Tibial artery (tissue), 4 donors: Measurements from ENCODE around the gene SUGCT.

Source experiments
- DNase-seq, 2 donors: peaks; one replicate each; pipeline ENCODE4 v3.0.0-alpha.2; 2019
- H3K27ac ChIP-seq, 2 donors: fragments of 200-600 bp; sonication (generic) in 1 of 2; 1 replicate in 1 of 2; 2 replicates in 1 of 2; pipeline ENCODE4 v1.5.1; 2018 to 2019; ENCODE audit warnings: mild to moderate bottlenecking in 1 of 2
- H3K27me3 ChIP-seq, 2 donors: fragments of 200-600 bp; sonication (generic) in 1 of 2; one replicate each; pipeline versions ENCODE4 v1.5.1 to v1.6.0; 2016 to 2019
- H3K36me3 ChIP-seq, 3 donors: fragments of 200-600 bp; sonication (generic) in 2 of 3; one replicate each; pipeline ENCODE4 v1.5.1; 2016 to 2019; ENCODE audit warnings: mild to moderate bottlenecking in 2 of 3
- H3K4me1 ChIP-seq, 4 donors: fragments of 200-600 bp; sonication (generic) in 2 of 4; 1 replicate in 3 of 4; 2 replicates in 1 of 4; pipeline ENCODE4 v1.5.1; 2016 to 2019
- H3K4me3 ChIP-seq, 2 donors: fragments of 200-600 bp; sonication (generic) in 1 of 2; 1 replicate in 1 of 2; 2 replicates in 1 of 2; pipeline ENCODE4 v1.5.1; 2018 to 2019; ENCODE audit warnings: mild to moderate bottlenecking in 2 of 2
- H3K9me3 ChIP-seq, 3 donors: fragments of 200-600 bp; sonication (generic) in 1 of 3; one replicate each; pipeline ENCODE4 v1.5.1; 2016 to 2019
- CTCF ChIP-seq, 2 experiments: fragments of 200-600 bp in 1 of 2; fragments of 450-650 bp in 1 of 2; IDR thresholded peaks; one replicate each; pipeline ENCODE4 v1.5.1; 2017 to 2019; ENCODE audit warnings: antibody characterized with exemption in 2 of 2, mild to moderate bottlenecking in 1 of 2, moderate library complexity in 1 of 2
- intact Hi-C: fragments of 100-400 bp; cut with DNase I; formaldehyde crosslinking; loops from one replicate; pipeline ENCODE4 v1.15.0; 2023; ENCODE audit warnings: low total_unique reads

SUGCT gene

GRCh38 chr7:40299097-40299496 is 164.3 kb downstream of the SUGCT start:
- no peak overlapping the region for H3K27ac ChIP-seq
- intact Hi-C loops: no loop called here
- no peak overlapping the region for H3K4me3 ChIP-seq
- DNase-seq: no peak
- H3K36me3 ChIP-seq: no peaks in the 10 kb centered on the region
- TF ChIP-seq CTCF (IDR thresholded peaks at IDR 0.05): no peak
- H3K9me3 ChIP-seq: no peaks in the 10 kb centered on the region
- peaks cover 0 to 30% (median 0%) of the 10 kb centered on the region in 4 donors for H3K4me1 ChIP-seq
- H3K27me3 ChIP-seq: no peaks in the 10 kb centered on the region

- no peak for DNase-seq
- Histone ChIP-seq H3K4me1 (peaks cover 0 to 30% (median 0%) of the 10 kb centered on the region in 4 donors), H3K9me3 (no peaks in the 10 kb centered on the region), H3K27me3 (no peaks in the 10 kb centered on the region), H3K36me3 (no peaks in the 10 kb centered on the region), H3K4me3 (no peak overlapping the region), H3K27ac (no peak overlapping the region)
- TF ChIP-seq CTCF (IDR thresholded peaks at IDR 0.05): no peak
- intact Hi-C loops: no loop called here
These were observed 165.4 kb downstream of the SUGCT start for GRCh38 chr7:40300146-40300670.

GRCh38 chr7:40301486-40302068 is 166.8 kb downstream of the SUGCT start:
- no peak overlapping the region for H3K4me3 ChIP-seq
- DNase-seq: no peak
- no peaks in the 10 kb centered on the region for H3K27me3 ChIP-seq
- TF ChIP-seq CTCF (IDR thresholded peaks at IDR 0.05): no peak
- peaks cover 0 to 38% (median 0%) of the 10 kb centered on the region in 4 donors for H3K4me1 ChIP-seq
- no peaks in the 10 kb centered on the region for H3K9me3 ChIP-seq
- H3K36me3 ChIP-seq: no peaks in the 10 kb centered on the region
- intact Hi-C loops: no loop called here
- peak overlapping the region in 1 of 2 donors; percentile 11 for H3K27ac ChIP-seq

- Histone ChIP-seq H3K27ac (no peak overlapping the region), H3K4me3 (no peak overlapping the region), H3K36me3 (no peaks in the 10 kb centered on the region), H3K27me3 (no peaks in the 10 kb centered on the region), H3K9me3 (no peaks in the 10 kb centered on the region), H3K4me1 (peaks cover 0 to 24% (median 0%) of the 10 kb centered on the region in 4 donors)
- no peak for DNase-seq
- intact Hi-C loops: no loop called here
- TF ChIP-seq CTCF (IDR thresholded peaks at IDR 0.05): no peak
These were observed 169.2 kb downstream of the SUGCT start for GRCh38 chr7:40303996-40304395.

- no peak for DNase-seq
- peaks cover 0 to 21% (median 0%) of the 10 kb centered on the region in 4 donors for H3K4me1 ChIP-seq
These were observed 170.4 kb downstream of the SUGCT start for GRCh38 chr7:40305229-40305628.

More at GRCh38 chr7:40305229-40305628, 170.4 kb downstream of the SUGCT start:
- no peak overlapping the region for H3K4me3 ChIP-seq
- no peak for TF ChIP-seq CTCF (IDR thresholded peaks at IDR 0.05)
- no peaks in the 10 kb centered on the region for H3K27me3 ChIP-seq
- no peaks in the 10 kb centered on the region for H3K36me3 ChIP-seq
- no peak overlapping the region for H3K27ac ChIP-seq
- H3K9me3 ChIP-seq: no peaks in the 10 kb centered on the region
- intact Hi-C loops: no loop called here
